HG02981 (cell line): Measurements from ENCODE around the gene GLRX2.
A peak's percentile ranks its signal among the peaks of the same experiment; 100 is the strongest.

Experiments used
- ATAC-seq: cut with Tn5 transposase; IDR thresholded peaks from one replicate; pipeline ENCODE4 v1.9.1; 2021; ENCODE audit warnings: mild to moderate bottlenecking, moderate library complexity; ENCODE audit not compliant: unreplicated experiment

The GLRX2 gene

DNA sequence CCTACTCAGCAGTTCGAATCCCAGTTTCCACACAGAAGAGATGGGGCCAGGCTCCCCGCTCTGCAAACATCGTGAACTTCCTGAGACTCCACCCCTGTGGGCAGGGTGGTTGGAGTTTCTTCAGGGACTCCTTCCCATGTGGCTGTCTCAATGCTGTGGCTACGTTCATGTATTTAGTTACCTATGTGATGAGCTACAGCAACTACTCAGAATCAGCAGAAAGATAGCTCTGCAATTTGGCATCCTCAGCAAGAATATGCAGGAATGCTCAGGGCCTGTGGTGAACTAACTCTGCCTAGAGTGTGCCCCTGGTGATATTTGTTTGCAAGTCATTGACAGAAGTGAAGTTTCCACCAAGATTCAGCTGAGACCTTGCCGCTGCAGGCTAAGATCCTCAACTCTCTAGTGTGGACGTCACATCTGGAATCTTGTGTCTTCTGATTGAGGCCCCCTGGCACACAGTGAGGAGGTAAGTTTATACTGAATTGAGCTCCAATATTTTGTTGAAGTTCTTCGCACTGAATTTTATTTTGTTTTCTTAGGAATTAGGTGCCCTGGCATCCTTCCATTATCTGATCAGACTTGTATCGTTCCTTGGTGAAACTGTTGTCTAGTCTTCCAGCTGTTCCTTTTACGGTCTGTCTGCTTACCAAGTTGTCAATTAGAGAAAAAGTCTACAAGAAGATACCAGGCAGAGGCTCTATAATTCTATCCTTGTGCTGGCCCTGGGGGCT is 8.2 kb upstream of the GLRX2 start:
- ATAC-seq, result no peak

DNA sequence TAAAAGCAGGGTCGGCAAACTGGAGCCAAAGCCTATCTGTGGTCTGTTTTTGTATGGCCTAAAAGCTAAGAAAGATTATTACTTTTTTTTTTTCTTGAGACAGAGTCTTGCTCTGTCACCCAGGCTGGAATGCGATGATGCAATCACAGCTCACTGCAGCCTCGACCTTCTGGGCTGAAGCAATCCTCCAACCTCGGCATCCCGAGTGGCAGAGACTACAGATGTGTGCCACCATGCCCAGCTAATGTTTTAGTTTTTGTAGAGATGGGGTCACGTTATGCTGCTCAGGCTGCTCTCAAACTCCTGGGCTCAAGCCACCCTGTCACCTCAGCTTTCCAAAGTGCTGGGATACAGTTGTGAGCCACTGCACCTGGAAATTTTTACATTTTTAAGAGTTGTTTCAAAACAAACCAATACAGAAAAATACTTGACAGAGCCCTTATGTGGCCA is 6.5 kb upstream of the GLRX2 start:
- ATAC-seq, result no peak

DNA sequence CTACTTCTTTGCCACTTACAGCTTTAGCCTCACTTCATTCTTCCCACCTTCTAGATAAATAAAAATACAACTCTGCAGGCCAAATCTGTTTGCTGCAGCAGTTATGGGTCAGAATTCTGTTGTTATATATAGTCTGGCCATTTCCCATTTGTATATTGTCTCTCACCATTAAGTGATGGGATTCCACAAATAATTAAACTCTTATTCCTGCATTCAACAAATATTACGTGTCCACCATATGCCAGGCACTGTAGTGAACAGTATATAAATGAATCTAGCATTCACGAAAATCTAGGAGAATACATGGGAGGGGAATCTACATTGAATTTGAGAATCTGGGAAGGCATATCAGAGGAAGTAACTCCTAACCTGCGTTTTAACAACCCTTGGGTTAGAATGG is 5.7 kb upstream of the GLRX2 start:
- no peak for ATAC-seq

GRCh38 chr1:193110246-193110645 is 5.0 kb upstream of the GLRX2 start:
- no peak for ATAC-seq

GRCh38 chr1:193109619-193110018 is 4.4 kb upstream of the GLRX2 start:
- ATAC-seq, result no peak

DNA sequence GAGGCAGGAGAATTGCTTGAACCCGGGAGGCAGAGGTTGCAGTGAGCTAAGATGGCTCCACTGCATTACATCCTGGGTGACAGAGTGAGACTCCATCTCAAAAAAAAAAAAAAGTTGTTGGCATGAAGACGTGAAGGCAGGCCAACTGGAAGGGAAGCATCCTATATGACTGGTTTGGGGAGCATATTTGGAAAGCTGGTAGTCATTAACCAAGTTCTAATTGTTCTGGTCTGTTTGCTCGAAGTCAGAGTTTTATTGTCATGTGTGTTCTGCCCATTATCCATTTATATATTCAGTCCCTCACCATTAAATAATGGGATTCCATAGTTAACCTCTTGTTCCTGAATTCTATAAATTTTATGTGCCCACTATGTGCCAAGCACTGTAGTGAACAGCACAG is 3.3 kb upstream of the GLRX2 start:
- no peak for ATAC-seq

GRCh38 chr1:193105821-193106177 is 585 bp upstream of the GLRX2 start:
- no peak for ATAC-seq

DNA sequence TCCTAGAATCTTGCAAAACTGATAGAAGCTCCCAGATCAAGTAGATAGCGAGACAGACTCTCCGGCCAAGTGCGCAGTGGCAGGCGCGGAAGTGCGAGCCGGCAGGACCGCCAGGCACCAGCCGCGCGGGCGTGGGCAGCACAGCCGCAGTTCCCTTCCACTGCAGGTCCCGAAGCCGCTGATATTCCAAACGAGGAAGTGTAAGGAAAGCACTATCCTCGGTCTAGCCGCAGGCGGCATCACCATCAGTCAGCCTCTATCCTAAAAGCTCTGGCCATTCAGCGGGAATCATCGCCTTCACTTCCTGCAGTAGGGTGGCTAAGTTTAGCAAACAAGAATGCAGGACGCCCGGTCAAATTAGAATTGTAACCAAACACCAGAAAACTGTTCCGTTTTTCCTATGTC is 710 bp downstream of the GLRX2 start:
- peak; percentile 25 for ATAC-seq

DNA sequence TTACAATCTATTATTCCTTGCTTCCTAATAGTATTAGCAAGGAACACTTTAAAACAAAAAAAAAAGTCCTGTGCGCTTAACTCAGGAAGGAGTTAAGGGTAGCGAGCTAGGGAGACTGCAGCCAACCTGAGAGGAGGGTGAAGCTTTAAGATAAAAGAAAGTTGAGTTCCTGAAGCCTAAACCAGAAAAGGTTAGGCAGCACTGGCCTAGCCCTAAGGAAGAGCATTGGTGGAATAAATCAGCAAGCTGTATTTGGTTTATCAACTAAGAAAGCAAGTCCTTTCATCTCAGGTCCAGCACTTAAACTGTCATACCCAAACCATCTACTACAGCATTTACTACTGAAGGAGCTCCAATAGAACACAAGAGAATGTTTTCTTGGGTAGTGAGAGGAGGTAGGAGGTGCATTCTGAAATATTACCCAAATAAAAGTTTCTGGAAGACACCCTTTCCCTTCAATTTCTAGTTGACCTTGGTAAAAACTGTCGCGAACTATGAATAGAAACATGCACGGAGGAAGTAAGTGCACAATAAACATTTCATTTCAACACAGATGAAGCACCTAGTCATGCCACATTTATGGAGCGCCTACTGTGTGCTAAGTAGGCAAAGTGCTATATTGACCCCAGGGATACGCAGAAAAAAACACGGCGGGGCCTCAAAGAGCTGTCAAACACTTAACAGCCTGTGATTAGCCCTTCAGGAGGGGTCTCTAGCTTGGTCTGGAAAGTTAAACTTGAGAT is 1.3 kb downstream of the GLRX2 start:
- no peak for ATAC-seq

DNA sequence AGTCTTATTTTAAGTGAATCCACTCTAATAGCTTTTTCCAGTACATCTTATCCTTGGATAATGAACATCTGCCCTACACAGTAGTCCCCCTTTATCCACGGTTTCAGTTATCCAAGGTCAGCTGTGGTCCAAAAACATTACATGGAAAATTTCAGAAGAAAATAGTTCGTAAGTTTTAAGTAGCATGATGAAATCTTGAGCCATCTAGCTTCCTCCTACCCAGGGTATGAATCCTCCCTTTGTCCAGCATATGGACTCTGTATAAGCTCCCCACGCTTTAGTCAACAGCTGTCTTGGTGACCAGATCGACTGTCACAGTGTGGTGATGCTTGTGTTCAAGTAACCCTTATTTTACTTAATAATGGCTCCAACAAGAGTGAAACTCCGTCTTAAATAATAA is 2.6 kb downstream of the GLRX2 start:
- no peak for ATAC-seq

- ATAC-seq, result no peak
These were observed 11.1 kb downstream of the GLRX2 start for GRCh38 chr1:193094112-193094511.

DNA sequence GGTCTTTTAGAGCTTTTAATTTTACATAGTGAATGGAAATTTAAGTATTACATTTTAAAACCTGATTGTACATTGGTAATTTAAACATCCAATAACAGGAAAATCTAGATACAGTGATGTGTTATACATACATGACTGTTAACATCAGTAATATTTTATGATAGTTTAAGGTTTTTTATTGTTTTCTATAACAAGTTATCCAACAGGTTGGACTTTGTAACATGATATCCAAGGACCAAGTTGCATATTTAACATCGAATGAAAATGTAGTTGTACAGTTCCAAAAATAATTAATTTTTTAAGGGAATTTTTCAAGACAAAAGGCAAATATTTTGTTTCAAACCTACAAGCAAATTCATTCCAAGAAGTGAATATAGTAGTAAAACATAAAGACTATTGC is 14.3 kb downstream of the GLRX2 start:
- ATAC-seq, result no peak

- ATAC-seq, result no peak
These were observed 17.3 kb downstream of the GLRX2 start for GRCh38 chr1:193087893-193088292.

- no peak for ATAC-seq
These were observed 18.9 kb downstream of the GLRX2 start for GRCh38 chr1:193086342-193086741.

DNA sequence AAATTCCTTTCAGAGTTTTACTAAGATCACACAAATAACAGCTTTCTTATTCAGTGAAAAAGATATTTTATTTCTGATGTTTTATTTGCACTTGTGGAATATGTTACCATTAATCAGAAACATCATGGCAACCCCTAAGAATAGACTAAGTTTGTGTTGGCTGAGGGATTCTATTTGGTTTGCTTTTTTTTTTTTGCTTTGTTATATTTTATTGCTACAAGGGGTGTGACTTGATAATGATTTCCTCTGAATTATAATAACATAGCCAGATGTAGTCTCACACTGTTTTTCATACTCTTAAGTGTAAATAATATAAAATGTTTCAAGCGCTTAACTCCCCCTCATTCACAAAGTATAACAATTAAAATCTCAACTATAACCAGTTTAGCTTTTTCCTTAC is 20.0 kb downstream of the GLRX2 start:
- ATAC-seq, result no peak

DNA sequence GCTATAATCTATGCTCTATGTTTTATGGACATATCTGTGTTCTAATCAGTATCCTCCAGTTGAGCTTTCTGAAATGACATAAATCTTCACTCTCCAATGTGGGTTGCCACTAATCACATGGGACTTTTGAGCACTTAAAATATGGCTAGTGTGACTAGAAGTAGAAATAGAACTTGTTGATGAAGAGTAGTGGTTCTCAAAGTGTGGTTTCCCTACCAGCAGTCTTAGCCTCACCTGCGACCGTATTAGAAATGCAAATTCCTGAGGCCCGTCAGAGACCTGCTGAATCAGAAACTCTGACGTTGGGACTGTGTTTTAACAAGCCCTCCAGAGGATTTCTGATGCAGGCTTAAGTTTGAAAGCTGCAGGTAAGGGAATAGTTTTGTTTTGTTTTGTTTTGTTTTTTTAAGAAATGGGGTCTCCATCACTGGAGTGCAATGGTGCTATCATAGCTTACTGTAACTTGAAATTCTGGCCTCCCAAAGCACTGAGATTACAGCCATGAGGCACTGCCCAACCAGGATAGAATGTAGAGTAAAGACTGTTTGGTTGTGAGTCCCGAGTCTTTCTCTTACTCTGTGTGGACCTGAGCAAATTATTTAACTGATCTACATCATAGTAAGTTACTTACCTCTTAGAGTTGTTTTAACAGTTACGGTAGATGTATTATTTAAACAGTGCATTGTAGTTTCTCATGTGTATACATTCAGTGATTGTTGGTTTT is 21.7 kb downstream of the GLRX2 start:
- ATAC-seq, result peak; percentile 97

GRCh38 chr1:193079187-193079586 is 26.0 kb downstream of the GLRX2 start:
- ATAC-seq, result no peak

GRCh38 chr1:193077991-193078390 is 27.2 kb downstream of the GLRX2 start:
- no peak for ATAC-seq

DNA sequence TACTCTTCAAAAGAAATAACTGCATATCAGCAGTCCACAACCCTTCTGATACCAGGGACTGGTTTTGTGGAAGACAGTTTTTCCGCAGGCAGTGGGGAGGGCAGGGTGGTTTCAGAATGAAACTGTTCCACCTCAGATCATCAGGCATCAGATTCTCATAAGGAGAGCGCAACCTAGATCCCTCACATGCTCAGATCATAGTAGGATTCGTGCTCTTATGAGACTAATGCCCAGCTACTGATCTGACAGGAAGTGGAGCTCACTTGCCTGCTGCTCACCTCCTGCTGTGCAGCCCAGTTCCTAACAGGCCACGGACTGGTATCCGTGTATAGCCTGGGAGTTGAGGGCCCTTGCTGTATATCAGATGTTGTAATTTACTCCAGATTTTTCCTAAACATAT is 34.3 kb downstream of the GLRX2 start:
- ATAC-seq, result peak; percentile 57

DNA sequence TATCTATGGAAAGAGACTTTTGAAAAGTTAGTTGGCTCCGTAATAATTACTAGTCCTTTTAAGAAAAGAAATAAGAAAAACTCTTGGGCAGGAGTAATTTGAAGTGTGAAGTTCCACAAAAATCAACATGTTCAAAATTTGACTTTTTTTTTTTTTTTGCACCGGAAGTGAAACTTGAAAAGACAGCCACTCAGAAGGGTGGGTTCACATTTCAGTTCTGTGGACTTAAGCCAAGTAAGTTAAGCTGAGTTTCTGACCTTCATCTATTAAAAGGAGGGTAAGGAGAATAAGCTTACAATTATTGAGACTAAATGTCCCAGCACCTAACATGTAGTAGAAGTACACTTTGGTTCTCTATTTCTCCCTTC is 34.8 kb downstream of the GLRX2 start:
- no peak for ATAC-seq

- no peak for ATAC-seq
These were observed 35.3 kb downstream of the GLRX2 start for GRCh38 chr1:193069748-193070385.

GRCh38 chr1:193068013-193068412 is 37.2 kb downstream of the GLRX2 start:
- no peak for ATAC-seq
